HT1080 (cell line): ENCODE data around the gene NKAP. TPM values are rescaled to one million over a fixed set of nuclear protein-coding genes. Genes with fewer than 3 reads are reported as not detected.
A peak's percentile ranks its signal among the peaks of the same experiment; 100 is the strongest.
"Not testable (repeated sequence)": the region's sequence is repeated elsewhere in the genome, so short reads cannot be mapped to it uniquely, and the experiment has no call there.

Experiments used
- DNase-seq: peaks from one replicate; pipeline ENCODE4 v3.0.0-alpha.2; 2015; ENCODE audit warnings: low read depth
- polyA plus RNA-seq, 2 experiments: library from polyadenylated mRNA; depleted of rRNA; stranded (reverse); fragments of >200 nt; gene quantifications; 2 replicates each; pipeline ENCODE4 v1.2.3, GENCODE V29; 2015
- total RNA-seq: library from RNA; depleted of rRNA; stranded (reverse); fragments of >200 nt; shearing (Covaris generic); gene quantifications from 2 replicates; pipeline ENCODE4 v1.2.3, GENCODE V29; 2014; rRNA removed

Gene NKAP
- total RNA-seq = 2.7 and 4.4 TPM in 2 replicates
- 4.3 and 4.4 TPM in 2 replicates for polyA plus RNA-seq (2015; cell fraction: cytosol; rRNA removed)
- 3.9 and 7.3 TPM in 2 replicates for polyA plus RNA-seq (2015; cell fraction: nucleus; rRNA removed)

DNA sequence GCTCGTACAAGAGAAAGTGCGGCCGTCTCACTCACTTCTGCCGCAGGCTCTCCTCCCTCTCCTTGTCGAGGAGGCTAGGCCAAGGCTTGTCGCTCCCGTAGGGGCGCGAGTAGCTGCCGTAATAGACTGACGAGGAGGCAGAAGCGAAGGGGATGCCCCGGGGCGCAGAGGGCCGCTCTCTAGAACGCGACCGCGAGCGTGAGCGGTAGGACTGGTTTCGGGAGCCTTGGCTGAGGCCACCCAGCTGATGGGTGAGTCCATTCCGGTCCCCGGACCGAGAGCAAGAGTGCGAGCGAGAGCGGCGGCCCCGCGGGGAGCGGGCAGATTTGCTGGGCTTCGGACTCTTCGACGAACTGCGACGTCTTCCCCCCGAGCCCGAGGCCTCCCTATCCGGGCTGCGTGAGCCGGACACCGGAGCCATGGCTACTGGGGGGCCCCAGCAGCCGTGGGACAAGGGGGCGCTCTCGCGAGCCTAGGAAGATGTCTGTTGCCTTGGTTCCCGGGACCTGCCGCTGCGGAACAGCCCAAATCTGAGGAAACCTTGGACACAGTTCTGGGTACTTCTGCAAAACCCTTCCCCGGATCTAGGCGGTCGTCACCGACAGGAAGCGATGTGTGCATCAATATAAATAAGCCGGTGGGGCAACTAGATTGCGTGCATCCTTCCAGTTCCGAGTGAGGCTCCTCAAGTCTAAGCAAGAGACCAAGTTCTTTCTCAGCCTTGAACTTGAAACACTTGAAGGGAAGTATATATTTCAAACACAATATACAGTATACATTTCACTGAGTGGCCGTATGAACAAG, at the start of gene NKAP:
Gene NKAP, minus strand, starts transcription at position 567 of the 804 bp plus-strand sequence. Its CDS starts 146 bp downstream, at position 421.
- peak; percentile 84 for DNase-seq

DNA sequence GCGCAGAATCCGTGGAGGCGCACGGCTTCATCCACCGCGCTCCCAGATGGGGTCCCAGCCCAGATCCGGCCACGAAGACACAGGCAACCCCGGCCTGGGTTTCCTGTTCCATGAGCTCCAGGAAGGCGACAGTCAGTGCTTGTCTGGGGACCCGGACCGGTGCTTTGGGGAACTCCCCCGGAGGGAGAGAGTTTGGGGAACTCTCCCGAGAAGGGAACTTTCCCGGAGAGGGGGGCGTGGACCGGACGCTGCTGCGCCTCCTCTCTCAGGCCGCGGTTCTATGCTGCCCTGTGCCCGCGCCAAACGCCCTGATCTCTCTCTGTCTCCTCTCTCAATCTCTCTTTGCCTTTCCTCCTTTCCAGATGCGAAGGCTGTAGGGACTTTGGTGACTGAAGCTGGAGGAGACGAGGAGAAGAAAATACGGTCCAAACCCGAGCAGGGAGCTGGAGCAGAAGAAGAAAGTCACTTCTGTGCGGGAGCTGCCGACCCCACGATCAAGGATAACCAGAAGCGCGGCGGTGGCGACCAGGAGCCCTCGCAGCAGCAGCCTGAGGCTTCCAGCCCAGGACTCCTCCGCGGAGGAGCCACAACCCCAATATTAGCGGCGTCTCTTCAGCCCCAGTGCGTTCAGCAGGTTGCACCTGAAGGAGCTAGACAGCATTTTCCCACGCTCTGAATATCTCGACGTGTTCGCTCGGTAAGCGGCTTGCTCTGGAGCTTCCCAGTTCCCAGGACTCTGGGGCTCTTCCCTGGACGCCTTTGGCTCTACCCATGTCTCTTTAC, 47.6 kb upstream of the NKAP start:
- no peak for DNase-seq

GRCh38 chrX:119990556-119991004, 47.0 kb upstream of the NKAP start:
- no peak for DNase-seq

DNA sequence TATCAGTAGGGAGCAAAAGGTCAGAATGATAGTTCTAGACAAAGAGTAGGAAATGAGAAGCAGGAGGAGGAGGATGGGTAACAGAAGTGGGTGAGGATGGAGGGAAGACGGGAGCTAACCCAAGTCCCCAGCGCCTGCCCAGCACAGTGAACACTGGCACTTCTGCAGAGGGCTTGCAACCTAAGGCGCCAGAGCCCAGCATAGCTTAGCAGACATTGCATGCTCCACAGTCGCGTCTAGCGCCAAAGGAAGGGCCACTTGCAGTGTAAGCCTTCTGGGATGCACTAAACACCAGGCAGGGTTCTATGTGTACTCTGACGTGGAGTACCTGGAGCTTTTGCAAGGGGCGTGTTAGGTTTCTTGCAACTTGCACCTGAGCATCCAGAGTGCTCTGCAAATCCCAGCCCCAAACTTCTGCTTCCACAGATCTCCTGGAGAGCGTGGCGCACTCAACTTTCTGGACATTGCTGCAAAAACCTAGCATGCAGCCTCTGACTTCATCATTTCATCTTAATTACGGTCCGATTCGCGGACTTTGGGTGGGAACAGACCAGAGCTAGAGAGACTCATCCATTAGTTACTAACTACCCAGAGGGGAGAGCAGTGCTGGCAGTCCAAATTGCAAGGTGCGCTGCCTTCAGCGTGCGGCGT, 46.5 kb upstream of the NKAP start:
- DNase-seq = no peak

GRCh38 chrX:119986203-119986602, 42.7 kb upstream of the NKAP start:
- DNase-seq = no peak

- no peak for DNase-seq
Measured at GRCh38 chrX:119984652-119985051, 41.1 kb upstream of the NKAP start.

DNA sequence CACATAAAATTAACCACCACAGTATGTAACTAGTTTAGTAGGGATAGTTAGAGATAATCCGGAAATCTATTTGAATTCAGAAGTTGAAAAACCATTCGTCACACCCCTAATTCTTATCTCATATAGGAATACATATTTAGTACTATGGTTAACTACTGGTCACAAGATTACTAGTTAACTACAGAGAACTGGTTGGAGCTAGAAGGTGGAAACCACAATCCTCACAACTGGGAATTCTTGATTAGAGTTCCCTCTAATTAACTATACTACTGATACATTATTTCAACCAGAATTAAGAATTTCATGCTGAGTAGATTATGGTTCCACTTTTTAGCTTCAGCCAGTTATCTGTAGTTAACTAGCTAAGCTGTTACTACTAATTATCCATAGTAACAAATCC, 39.9 kb upstream of the NKAP start:
- DNase-seq = no peak

DNA sequence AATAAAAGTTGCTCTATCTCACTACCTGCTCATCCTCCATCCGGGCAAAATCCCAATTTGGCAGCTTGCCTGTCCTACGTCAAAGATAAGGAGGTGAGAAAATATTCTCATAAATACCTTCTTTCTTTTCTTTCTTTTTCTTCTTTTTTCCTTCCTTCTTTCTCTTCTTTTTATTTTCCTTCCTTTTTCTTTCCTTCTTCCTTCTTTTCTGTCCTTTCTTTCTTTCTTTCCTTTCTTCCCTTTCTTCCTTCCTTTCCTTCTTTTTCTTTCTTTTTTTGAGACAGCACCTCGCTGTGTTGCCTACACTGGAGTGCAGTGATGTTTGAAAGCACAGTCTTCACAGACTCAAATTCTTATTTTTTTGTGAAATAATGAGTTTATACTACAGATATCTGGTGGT, 38.6 kb upstream of the NKAP start:
- DNase-seq = no peak

DNA sequence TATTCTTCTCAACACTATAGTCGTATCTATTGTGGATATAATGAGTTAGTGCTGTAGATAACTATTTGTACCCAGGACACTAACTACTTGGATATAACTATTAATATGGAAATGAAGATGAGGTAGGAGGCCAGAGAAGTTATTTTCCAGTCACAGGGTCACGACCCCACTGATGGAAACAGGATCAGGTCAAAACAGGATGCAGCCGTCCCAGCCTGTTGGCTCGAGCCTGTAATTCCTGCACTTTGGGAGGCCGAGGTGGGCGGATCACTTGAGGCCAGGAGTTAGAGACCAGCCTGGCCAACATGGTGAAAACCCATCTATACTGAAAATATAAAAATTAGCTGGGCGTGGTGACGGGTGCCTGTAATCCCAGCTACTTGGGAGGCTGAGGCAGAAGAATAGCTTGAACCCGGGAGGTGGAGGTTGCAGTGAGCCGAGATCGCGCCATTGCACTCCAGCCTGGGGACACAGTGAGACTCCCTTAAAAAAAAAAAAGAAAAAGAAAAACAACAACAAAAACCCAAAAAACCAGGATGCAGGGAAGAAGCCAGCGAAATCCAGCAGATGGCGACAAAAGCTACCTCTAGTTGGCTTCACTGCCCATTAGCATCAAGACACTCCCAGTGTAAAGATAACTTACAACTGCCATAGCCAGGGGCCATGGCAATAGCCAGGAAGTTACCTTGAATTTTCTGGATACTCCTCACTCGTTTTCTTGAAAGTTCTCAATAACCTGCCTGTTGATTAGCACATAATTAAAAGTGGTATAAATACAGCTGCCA, 37.9 kb upstream of the NKAP start:
- DNase-seq = peak; percentile 3

DNA sequence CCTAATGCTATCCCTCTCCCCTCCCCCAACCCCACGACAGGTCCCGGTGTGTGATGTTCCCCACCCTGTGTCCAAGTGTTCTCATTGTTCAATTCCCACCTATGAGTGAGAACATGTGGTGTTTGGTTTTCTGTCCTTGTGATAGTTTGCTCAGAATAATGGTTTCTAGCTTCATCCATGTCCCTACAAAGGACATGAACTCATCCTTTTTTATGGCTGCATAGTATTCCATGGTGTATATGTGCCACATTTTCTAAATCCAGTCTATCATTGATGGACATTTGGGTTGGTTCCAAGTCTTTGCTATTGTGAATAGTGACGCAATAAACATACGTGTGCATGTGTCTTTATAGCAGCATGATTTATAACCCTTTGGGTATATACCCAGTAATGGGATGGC, 33.6 kb upstream of the NKAP start:
- DNase-seq = not testable (repeated sequence)

- DNase-seq = no peak
Measured at GRCh38 chrX:119971184-119971583, 27.6 kb upstream of the NKAP start.

- peak; percentile 2 for DNase-seq
Measured at GRCh38 chrX:119970574-119970973, 27.0 kb upstream of the NKAP start.

DNA sequence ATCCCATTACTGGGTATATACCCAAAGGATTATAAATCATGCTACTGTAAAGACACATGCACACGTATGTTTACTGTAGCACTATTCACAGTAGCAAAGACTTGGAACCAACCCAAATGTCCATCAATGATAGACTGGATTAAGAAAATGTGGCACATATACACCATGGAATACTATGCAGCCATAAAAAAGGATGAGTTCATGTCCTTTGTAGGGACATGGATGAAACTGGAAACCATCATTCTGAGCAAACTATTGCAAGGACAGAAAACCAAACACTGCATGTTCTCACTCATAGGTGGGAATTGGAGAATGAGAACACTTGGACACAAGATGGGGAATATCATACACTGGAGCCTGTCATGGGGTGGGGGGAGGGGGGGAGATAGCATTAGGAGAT, 23.3 kb upstream of the NKAP start:
- not testable (repeated sequence) for DNase-seq

DNA sequence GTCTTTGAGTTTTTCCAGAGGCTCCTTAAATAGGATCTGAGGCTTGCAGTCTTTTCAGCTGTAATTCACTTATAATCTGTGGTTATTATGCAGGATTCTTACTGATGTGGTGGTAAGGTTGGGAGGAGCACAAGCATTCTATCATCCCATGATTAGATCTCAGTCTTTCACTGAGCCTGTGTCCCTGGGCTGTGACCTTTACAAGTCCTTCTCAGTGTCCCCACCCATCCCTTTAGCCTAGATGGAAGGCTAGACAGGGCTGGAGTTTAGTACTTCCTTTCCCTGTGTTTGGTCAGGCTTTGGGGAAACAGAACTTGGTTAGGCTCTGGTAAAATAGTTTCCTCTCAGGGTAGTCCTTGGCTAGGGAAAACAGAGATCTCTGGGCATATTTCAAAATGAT, 17.1 kb upstream of the NKAP start:
- DNase-seq = no peak

- DNase-seq = not testable (repeated sequence)
Measured at GRCh38 chrX:119955807-119956570, 12.4 kb upstream of the NKAP start.

GRCh38 chrX:119954374-119954773, 10.8 kb upstream of the NKAP start:
- DNase-seq = no peak

- DNase-seq = no peak
Measured at GRCh38 chrX:119948381-119948780, 4.8 kb upstream of the NKAP start.

DNA sequence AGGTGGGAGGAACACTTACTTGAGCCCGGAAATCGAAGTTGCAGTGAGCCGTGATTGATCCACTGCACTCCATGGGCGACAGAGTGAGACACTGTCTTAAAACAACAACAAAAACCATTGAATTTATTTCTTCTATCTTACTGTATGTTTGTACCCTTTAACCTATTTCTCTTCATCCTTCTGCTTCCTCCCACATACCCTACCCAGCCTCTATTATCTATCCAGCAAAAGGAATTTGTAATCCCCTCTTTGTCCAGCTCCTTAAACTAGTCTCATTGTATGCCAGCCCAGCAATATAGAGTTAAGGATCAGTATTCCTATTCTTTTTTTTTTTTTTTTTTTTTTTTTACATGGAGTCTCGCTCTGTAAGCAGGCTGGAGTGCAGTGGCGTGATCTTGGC, 1.9 kb upstream of the NKAP start:
- no peak for DNase-seq

DNA sequence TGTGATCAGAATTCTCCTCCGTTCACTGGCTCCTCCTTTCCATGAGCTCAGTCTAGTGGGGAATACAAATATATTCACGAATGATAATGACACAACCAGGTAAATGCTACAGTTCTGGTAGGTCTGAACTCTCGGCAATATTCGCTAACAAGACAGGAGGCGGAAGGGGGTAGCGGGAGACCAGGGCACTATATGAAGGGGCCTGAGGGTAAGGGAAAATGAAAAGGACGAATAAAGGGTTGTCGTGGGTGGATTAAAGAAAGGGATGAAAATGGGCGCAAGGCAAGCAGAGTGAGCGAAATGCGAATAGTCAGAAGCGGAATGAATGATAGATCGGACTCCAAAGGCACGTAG, 743 bp downstream of the NKAP start:
- no peak for DNase-seq

DNA sequence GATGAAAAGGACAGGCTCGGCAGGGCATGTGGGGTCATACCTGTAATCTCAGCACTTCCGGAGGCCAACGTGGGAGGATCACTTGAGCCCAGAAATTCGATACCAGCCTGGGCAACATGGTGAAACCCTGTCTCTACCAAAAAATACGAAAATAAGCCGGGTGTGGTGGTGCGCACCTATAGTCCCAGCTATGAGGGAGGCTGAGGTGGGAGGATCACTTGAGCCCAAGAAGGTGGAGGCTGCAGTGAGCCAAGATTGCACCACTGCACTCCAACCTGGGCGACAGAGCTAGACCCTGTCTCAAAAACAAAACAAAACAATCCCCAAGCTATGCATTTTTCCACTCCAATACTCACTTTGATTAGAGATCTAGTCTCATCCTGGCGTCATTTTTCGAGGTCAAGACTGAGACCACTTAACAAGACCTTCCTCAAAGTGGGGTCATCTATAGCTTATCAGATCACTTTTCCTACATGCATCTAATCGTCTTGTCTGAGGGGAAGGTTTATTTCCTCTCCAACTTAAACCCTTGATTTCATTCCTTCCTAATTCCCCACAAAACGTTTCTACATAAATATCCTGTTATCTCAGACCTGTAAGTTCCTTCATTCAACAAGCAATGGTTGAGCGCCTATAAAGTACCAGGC, 1.3 kb downstream of the NKAP start:
- DNase-seq = no peak
